Measurements from ENCODE around the gene GLDC.

GRCh38 chr9:6611865-6612264, 33.7 kb downstream of the GLDC start:
- TF ChIP-seq CTCF (IDR thresholded peaks at IDR 0.05; ENCODE audit: borderline replicate concordance, extremely low read depth, low read length, poor library complexity, severe bottlenecking): no peak
- TF ChIP-seq EZH2 (IDR thresholded peaks at IDR 0.05; ENCODE audit: borderline replicate concordance, low read depth, low read length, severe bottlenecking): no peak
